Neuronal stem cell (in vitro differentiated cells): Measurements from ENCODE around the gene PPP2R3C.
"Not testable (repeated sequence)": the region's sequence is repeated elsewhere in the genome, so short reads cannot be mapped to it uniquely, and the experiment has no call there.

Source experiments
- DNase-seq: peaks from one replicate; pipeline ENCODE4 v3.0.0-alpha.2; 2013; ENCODE audit warnings: low spot score
- H2AFZ ChIP-seq: one replicate; pipeline ENCODE4 v1.6.1; 2013; ENCODE audit warnings: mild to moderate bottlenecking, low read length, inconsistent platforms
- H2AK5ac ChIP-seq: 2 replicates; pipeline ENCODE4 v1.6.1; 2013; ENCODE audit warnings: low read depth, mild to moderate bottlenecking, inconsistent platforms, low read length, moderate library complexity, mixed read lengths
- H2BK120ac ChIP-seq: 2 replicates; pipeline ENCODE4 v1.6.1; 2013; ENCODE audit warnings: low read depth, mild to moderate bottlenecking, inconsistent platforms, low read length, moderate library complexity, mixed read lengths
- H2BK12ac ChIP-seq: one replicate; pipeline ENCODE4 v1.6.1; 2013; ENCODE audit warnings: low read length, inconsistent platforms
- H2BK15ac ChIP-seq: 2 replicates; pipeline ENCODE4 v1.6.1; 2013; ENCODE audit warnings: mild to moderate bottlenecking, low read length, inconsistent platforms, mixed read lengths
- H2BK5ac ChIP-seq: one replicate; pipeline ENCODE4 v1.6.1; 2013; ENCODE audit warnings: inconsistent platforms, mild to moderate bottlenecking, low read length, moderate library complexity
- H3K14ac ChIP-seq: one replicate; pipeline ENCODE4 v1.6.1; 2013; ENCODE audit warnings: low read length, inconsistent platforms
- H3K18ac ChIP-seq: 2 replicates; pipeline ENCODE4 v1.6.1; 2013; ENCODE audit warnings: low read length, inconsistent platforms
- H3K23ac ChIP-seq: 2 replicates; pipeline ENCODE4 v1.6.1; 2013; ENCODE audit warnings: low read depth, mild to moderate bottlenecking, mixed read lengths, low read length, inconsistent platforms; ENCODE audit not compliant: poor library complexity
- H3K27ac ChIP-seq: replicated peaks from 3 replicates; pipeline ENCODE4 v1.5.1; 2013; ENCODE audit warnings: low read length, inconsistent platforms
- H3K27me3 ChIP-seq, 3 experiments: 2 replicates each; pipeline ENCODE4 v1.6.1; 2013; ENCODE audit warnings: low read length in 3 of 3, mild to moderate bottlenecking in 2 of 3, inconsistent platforms in 1 of 3, low read depth in 1 of 3, mixed read lengths in 1 of 3, moderate library complexity in 1 of 3; ENCODE audit not compliant: control insufficient read depth in 3 of 3, insufficient read depth in 3 of 3
- H3K36me3 ChIP-seq, 2 donors: replicated peaks in 1 of 2; 2 replicates each; pipeline ENCODE4 v1.6.1; 2013; ENCODE audit warnings: low read length in 2 of 2; ENCODE audit not compliant: control insufficient read depth in 2 of 2, insufficient read depth in 2 of 2
- H3K4ac ChIP-seq: 2 replicates; pipeline ENCODE4 v1.6.1; 2013; ENCODE audit warnings: inconsistent platforms, mild to moderate bottlenecking, low read length, moderate library complexity
- H3K4me1 ChIP-seq, 2 donors: 1 replicate in 1 of 2; 2 replicates in 1 of 2; pipeline ENCODE4 v1.6.1; 2013; ENCODE audit warnings: low read length in 2 of 2, low read depth in 1 of 2; ENCODE audit not compliant: control insufficient read depth in 2 of 2, insufficient read depth in 1 of 2
- H3K4me2 ChIP-seq: one replicate; pipeline ENCODE4 v1.6.1; 2013; ENCODE audit warnings: mild to moderate bottlenecking, low read length, inconsistent platforms; ENCODE audit not compliant: insufficient read depth, poor library complexity, severe bottlenecking
- H3K4me3 ChIP-seq, 2 donors: 2 replicates each; pipeline ENCODE4 v1.5.1; 2013; ENCODE audit warnings: low read length in 2 of 2, mild to moderate bottlenecking in 2 of 2, inconsistent platforms in 1 of 2, moderate library complexity in 1 of 2
- H3K79me1 ChIP-seq: one replicate; pipeline ENCODE4 v1.6.1; 2013; ENCODE audit warnings: low read depth, mild to moderate bottlenecking, inconsistent platforms, low read length, moderate library complexity
- H3K9ac ChIP-seq: one replicate; pipeline ENCODE4 v1.6.1; 2013; ENCODE audit warnings: mild to moderate bottlenecking, low read depth, low read length, inconsistent platforms; ENCODE audit not compliant: poor library complexity
- H3K9me3 ChIP-seq, 2 donors: replicated peaks in 1 of 2; 2 replicates each; pipeline versions ENCODE3 to v1.6.1; 2013; ENCODE audit warnings: low read length in 2 of 2, mild to moderate bottlenecking in 2 of 2, inconsistent platforms in 1 of 2, low read depth in 1 of 2, mixed read lengths in 1 of 2, moderate library complexity in 1 of 2; ENCODE audit not compliant: control insufficient read depth in 2 of 2, insufficient read depth in 1 of 2
- H4K8ac ChIP-seq: one replicate; pipeline ENCODE4 v1.6.1; 2013; ENCODE audit warnings: low read depth, mild to moderate bottlenecking, inconsistent platforms, low read length, moderate library complexity
- H4K91ac ChIP-seq: one replicate; pipeline ENCODE4 v1.6.1; 2013; ENCODE audit warnings: low read length, low read depth, mild to moderate bottlenecking, inconsistent platforms; ENCODE audit not compliant: poor library complexity
- WGBS, 2 donors: extraction: QIAGEN DNeasy Blood & Tissue Kit; methylation state at CpG; one replicate each; pipeline ENCODE4 v1.1.7; 2013; ENCODE audit warnings: missing lambda C conversion rate in 2 of 2, mixed read lengths in 1 of 2; ENCODE audit not compliant: insufficient read length in 2 of 2, insufficient replicate concordance in 1 of 2; ENCODE audit errors: extremely low coverage in 2 of 2; 5-methylcytosine and 5-hydroxymethylcytosine counted together

The PPP2R3C gene

DNA sequence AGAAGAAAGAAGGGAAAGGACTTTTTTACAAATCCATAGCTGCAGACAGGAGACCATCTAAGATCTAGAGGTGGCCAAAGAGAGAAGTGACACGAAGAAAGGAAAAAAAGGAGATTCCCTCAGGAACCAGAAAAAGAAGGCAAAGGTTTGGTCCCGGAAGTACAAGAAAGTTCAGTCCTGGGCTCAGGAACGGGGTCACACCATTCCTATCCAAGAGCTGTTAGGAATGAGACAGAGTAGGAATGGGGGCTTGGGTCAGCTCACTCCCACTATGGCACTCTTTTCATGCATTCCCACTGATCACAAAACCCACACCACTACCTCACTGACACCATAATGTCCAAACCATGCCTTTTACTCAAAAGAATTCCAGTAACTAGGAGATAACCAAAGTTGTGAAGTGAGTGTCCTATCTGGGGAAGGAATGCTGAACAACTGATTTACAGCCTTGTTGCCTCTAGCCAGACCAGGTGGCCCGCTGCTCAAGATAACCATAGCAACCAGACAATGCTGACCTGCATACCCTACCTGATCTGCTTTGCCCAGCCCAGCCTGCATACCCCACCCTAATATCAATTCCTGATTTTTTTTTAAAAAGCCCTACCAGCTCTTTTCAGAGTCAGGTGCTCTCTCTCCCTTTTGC, 8.4 kb downstream of the PPP2R3C start:
- no peak overlapping the region for H4K8ac ChIP-seq
- H2BK12ac ChIP-seq, result no peak overlapping the region
- no peak overlapping the region for H3K27ac ChIP-seq
- no peak overlapping the region for H2BK15ac ChIP-seq
- no peak overlapping the region for H3K4ac ChIP-seq
- no peak overlapping the region for H2BK5ac ChIP-seq
- no peak overlapping the region for H3K9ac ChIP-seq
- DNase-seq, result no peak
- no peaks in the 10 kb centered on the region for H3K4me1 ChIP-seq
- no CpG with 5 or more reads among the region's 4 CpGs for WGBS, 2 donors
- H4K91ac ChIP-seq, result no peak overlapping the region
- H3K9me3 ChIP-seq, result peaks cover 4 to 8% of the 10 kb centered on the region in 2 donors
- no peak overlapping the region for H2AFZ ChIP-seq
- H3K79me1 ChIP-seq, result no peaks in the 10 kb centered on the region
- no peak overlapping the region for H3K14ac ChIP-seq
- no peak overlapping the region for H2BK120ac ChIP-seq
- H3K23ac ChIP-seq, result no peak overlapping the region
- no peaks in the 10 kb centered on the region for H3K27me3 ChIP-seq
- no peak overlapping the region for H3K4me3 ChIP-seq
- H3K36me3 ChIP-seq, result peaks cover 12 to 98% of the 10 kb centered on the region in 2 donors
- no peak overlapping the region for H2AK5ac ChIP-seq
- no peak overlapping the region for H3K4me2 ChIP-seq
- H3K18ac ChIP-seq, result no peak overlapping the region

DNA sequence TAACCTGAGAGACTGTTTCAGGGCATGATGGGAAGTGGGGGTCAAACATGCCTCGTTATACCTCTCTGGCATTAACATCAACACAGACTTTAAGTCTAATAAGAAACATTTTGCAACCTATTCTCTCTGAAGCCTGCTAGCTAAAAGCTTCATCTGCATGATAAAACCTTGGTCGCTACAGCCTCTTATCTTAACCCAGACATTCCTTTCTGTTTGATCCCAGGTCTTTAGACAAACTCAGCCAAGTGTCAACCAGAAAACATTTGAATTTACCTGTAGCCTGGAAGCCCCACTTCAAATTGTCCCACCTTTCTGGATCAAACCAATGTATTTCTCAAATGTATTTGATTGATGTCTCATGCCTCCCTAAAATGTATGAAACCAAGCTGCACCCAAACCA, 9.1 kb downstream of the PPP2R3C start:
- Histone ChIP-seq H2AFZ (no peak overlapping the region), H2AK5ac (no peak overlapping the region), H3K14ac (no peak overlapping the region), H2BK120ac (no peak overlapping the region), H3K23ac (no peak overlapping the region), H4K8ac (no peak overlapping the region), H3K27ac (no peak overlapping the region), H3K79me1 (no peaks in the 10 kb centered on the region), H3K4me1 (no peaks in the 10 kb centered on the region), H3K4me3 (no peak overlapping the region), H2BK12ac (no peak overlapping the region), H2BK15ac (no peak overlapping the region), H2BK5ac (no peak overlapping the region), H3K36me3 (peaks cover 12 to 99% of the 10 kb centered on the region in 2 donors), H3K9ac (no peak overlapping the region), H3K4ac (no peak overlapping the region), H3K18ac (no peak overlapping the region), H3K9me3 (peaks cover 4 to 8% of the 10 kb centered on the region in 2 donors), H4K91ac (no peak overlapping the region), H3K27me3 (no peaks in the 10 kb centered on the region), H3K4me2 (no peak overlapping the region)
- no peak for DNase-seq
- no CpG with 5 or more reads among the region's 2 CpGs for WGBS, 2 donors

GRCh38 chr14:35107866-35108265, 13.9 kb downstream of the PPP2R3C start:
- H3K23ac ChIP-seq, result no peak overlapping the region
- DNase-seq, result no peak
- no peak overlapping the region for H4K91ac ChIP-seq
- no peak overlapping the region for H3K4me2 ChIP-seq
- no peaks in the 10 kb centered on the region for H3K27me3 ChIP-seq
- H2AK5ac ChIP-seq, result no peak overlapping the region
- no peak overlapping the region for H2BK5ac ChIP-seq
- no peaks in the 10 kb centered on the region for H3K4me1 ChIP-seq
- peaks cover 4 to 8% of the 10 kb centered on the region in 2 donors for H3K9me3 ChIP-seq
- H3K9ac ChIP-seq, result no peak overlapping the region
- H3K27ac ChIP-seq, result no peak overlapping the region
- H3K79me1 ChIP-seq, result no peaks in the 10 kb centered on the region
- no peak overlapping the region for H3K4me3 ChIP-seq
- H3K14ac ChIP-seq, result no peak overlapping the region
- peaks cover 9 to 96% of the 10 kb centered on the region in 2 donors for H3K36me3 ChIP-seq
- no peak overlapping the region for H2BK12ac ChIP-seq
- H3K4ac ChIP-seq, result no peak overlapping the region
- H4K8ac ChIP-seq, result no peak overlapping the region
- no peak overlapping the region for H3K18ac ChIP-seq
- no peak overlapping the region for H2BK15ac ChIP-seq
- no peak overlapping the region for H2BK120ac ChIP-seq
- H2AFZ ChIP-seq, result no peak overlapping the region

GRCh38 chr14:35094645-35095044, 27.1 kb downstream of the PPP2R3C start:
- H2AK5ac ChIP-seq, H3K4me3 ChIP-seq, DNase-seq, H3K27ac ChIP-seq, H3K9ac ChIP-seq, H2BK5ac ChIP-seq, H3K23ac ChIP-seq, H2BK120ac ChIP-seq, H4K8ac ChIP-seq, H4K91ac ChIP-seq, H3K27me3 ChIP-seq, H3K4ac ChIP-seq, H3K4me2 ChIP-seq, H3K79me1 ChIP-seq, H3K9me3 ChIP-seq, H2AFZ ChIP-seq, H3K14ac ChIP-seq, H3K4me1 ChIP-seq, H2BK15ac ChIP-seq, H2BK12ac ChIP-seq, H3K18ac ChIP-seq: not testable (repeated sequence)
- peaks cover 8 to 93% of the 10 kb centered on the region in 2 donors for H3K36me3 ChIP-seq
- WGBS, 2 donors, result no CpG with 5 or more reads among the region's 6 CpGs
